PC-3 (cell line): ENCODE measurements around the gene GAA. TPM values are rescaled to one million over a fixed set of nuclear protein-coding genes. Genes with fewer than 3 reads are reported as not detected.

Source experiments
- ATAC-seq: fragments of 200-7000 bp; cut with Tn5 transposase; 2 replicates; pipeline ENCODE4 v1.9.1; 2020; ENCODE audit warnings: mild to moderate bottlenecking, moderate library complexity
- BruUV-seq: library from RNA; stranded (reverse); fragments of 400-500 nt; replicated peaks from 2 replicates; lab custom pipeline; 2021; lab: Mats Ljungman, UMichigan
- CTCF ChIA-PET: fragments of 300-600 bp; sonication (Branson Sonifier 250); formaldehyde crosslinking; loops from one replicate; lab custom pipeline; 2022; ENCODE audit warnings: antibody characterized with exemption; lab: Charles Lee
- POLR2A ChIA-PET: fragments of 300-600 bp; sonication (Branson Sonifier 250); formaldehyde crosslinking; loops from one replicate; lab custom pipeline; 2022; ENCODE audit warnings: antibody characterized with exemption; ENCODE audit not compliant: unreplicated experiment; lab: Charles Lee
- DNase-seq: peaks from one replicate; pipeline ENCODE4 v3.0.0-alpha.2; 2015
- H2AFZ ChIP-seq: fragments of 300-600 bp; sonication (generic); 2 replicates; pipeline ENCODE4 v1.6.0; 2016; ENCODE audit warnings: antibody characterized with exemption, low read length
- H3F3A ChIP-seq: fragments of 300-600 bp; sonication (generic); one replicate; pipeline ENCODE4 v1.6.0; 2017; ENCODE audit warnings: antibody characterized with exemption, low read length, control low read depth, mild to moderate bottlenecking; ENCODE audit not compliant: unreplicated experiment
- H3K27ac ChIP-seq: fragments of 300-600 bp; sonication (generic); 2 replicates; pipeline ENCODE4 v1.5.1; 2016; ENCODE audit warnings: mild to moderate bottlenecking, low read length
- H3K27me3 ChIP-seq: fragments of 300-600 bp; sonication (generic); 2 replicates; pipeline ENCODE4 v1.6.1; 2016; ENCODE audit warnings: low read length, mixed read lengths
- H3K36me3 ChIP-seq: fragments of 300-600 bp; sonication (generic); 2 replicates; pipeline ENCODE4 v1.6.1; 2016; ENCODE audit warnings: low read depth, mixed run types, low read length, mixed read lengths
- H3K4me1 ChIP-seq: fragments of 300-600 bp; sonication (generic); 2 replicates; pipeline ENCODE4 v1.5.1; 2016; ENCODE audit warnings: low read length; ENCODE audit not compliant: insufficient read depth
- H3K4me2 ChIP-seq: fragments of 300-600 bp; sonication (generic); 2 replicates; pipeline ENCODE4 v1.6.0; 2016; ENCODE audit warnings: low read length
- H3K4me3 ChIP-seq: fragments of 300-600 bp; sonication (generic); 2 replicates; pipeline ENCODE4 v1.5.1; 2016; ENCODE audit warnings: mild to moderate bottlenecking, low read length, mixed read lengths
- H3K79me2 ChIP-seq: fragments of 300-600 bp; sonication (generic); 2 replicates; pipeline ENCODE4 v1.6.1; 2017; ENCODE audit warnings: low read length, mixed read lengths
- H3K9ac ChIP-seq: fragments of 300-600 bp; sonication (generic); 2 replicates; pipeline ENCODE4 v1.6.0; 2016; ENCODE audit warnings: mild to moderate bottlenecking, low read length
- H3K9me2 ChIP-seq: fragments of 300-600 bp; sonication (generic); replicated peaks from 2 replicates; pipeline ENCODE4 v1.6.1; 2016; ENCODE audit warnings: mixed run types, low read length, mixed read lengths
- H3K9me3 ChIP-seq: fragments of 300-600 bp; sonication (generic); 2 replicates; pipeline ENCODE4 v1.6.1; 2016; ENCODE audit warnings: low read length, mixed read lengths
- H4K20me1 ChIP-seq: fragments of 300-600 bp; sonication (generic); 2 replicates; pipeline ENCODE4 v1.6.1; 2016; ENCODE audit warnings: low read length, mixed read lengths
- CTCF ChIP-seq: fragments of 300-600 bp; sonication (generic); conservative IDR thresholded peaks from 2 replicates; pipeline ENCODE4 v1.5.1; 2017; ENCODE audit warnings: antibody characterized with exemption, low read depth, mild to moderate bottlenecking, low read length
- EZH2 ChIP-seq: fragments of 300-600 bp; sonication (generic); IDR thresholded peaks from one replicate; pipeline ENCODE4 v1.6.1; 2017; ENCODE audit warnings: antibody characterized with exemption, mild to moderate bottlenecking, low read length; ENCODE audit not compliant: unreplicated experiment
- EZH2phosphoT487 ChIP-seq: fragments of 300-600 bp; sonication (generic); IDR thresholded peaks from 2 replicates; pipeline ENCODE4 v1.6.1; 2018; ENCODE audit warnings: mild to moderate bottlenecking, antibody characterized with exemption, low read length, borderline replicate concordance
- intact Hi-C: fragments of 100-400 bp; cut with micrococcal nuclease; formaldehyde crosslinking; loops from 2 replicates; pipeline ENCODE4 v1.9.0; 2023
- total RNA-seq: library from RNA; depleted of rRNA; stranded (reverse); fragments of >200 nt; gene quantifications from 2 replicates; pipeline ENCODE4 v1.2.3, GENCODE V29; 2014

GAA gene
- total RNA-seq, 1 experiment from 2014 or later = 76.2 TPM

- no peak for DNase-seq
- Histone ChIP-seq H2AFZ (no peak overlapping the region), H3K4me1 (peaks cover 2% of the 10 kb centered on the region; the same call in 1 of the 2 replicates), H4K20me1 (no peaks in the 10 kb centered on the region), H3K79me2 (no peaks in the 10 kb centered on the region), H3K9me2 (no peaks in the 10 kb centered on the region), H3K9me3 (no peaks in the 10 kb centered on the region), H3K4me3 (no peak overlapping the region), H3K9ac (no peak overlapping the region), H3K4me2 (no peak overlapping the region), H3F3A (no peaks in the 10 kb centered on the region), H3K36me3 (no peaks in the 10 kb centered on the region), H3K27ac (no peak overlapping the region), H3K27me3 (no peaks in the 10 kb centered on the region)
- intact Hi-C loops = no loop called here
- TF ChIP-seq EZH2phosphoT487 = no peak
- TF ChIP-seq CTCF = no peak
- no peak for TF ChIP-seq EZH2
- ChIA-PET CTCF (no interaction called here), POLR2A (no interaction called here)
- ATAC-seq = no peak
- no TSS peak for BruUV-seq
These were observed 17.4 kb downstream of the GAA start for GRCh38 chr17:80118601-80119270.

GRCh38 chr17:80119271-80119791 lies 17.9 kb downstream of the GAA start:
- H3K4me2 ChIP-seq = no peak overlapping the region
- no peak overlapping the region for H2AFZ ChIP-seq
- H4K20me1 ChIP-seq = no peaks in the 10 kb centered on the region
- no peaks in the 10 kb centered on the region for H3K79me2 ChIP-seq
- TF ChIP-seq CTCF (no peak), EZH2phosphoT487 (no peak), EZH2 (no peak)
- no peak for DNase-seq
- POLR2A ChIA-PET = no interaction called here
- H3F3A ChIP-seq = no peaks in the 10 kb centered on the region
- no peaks in the 10 kb centered on the region for H3K27me3 ChIP-seq
- H3K36me3 ChIP-seq = no peaks in the 10 kb centered on the region
- no peak overlapping the region for H3K9ac ChIP-seq
- intact Hi-C loops = no loop called here
- peaks cover 6% of the 10 kb centered on the region; the same call in 1 of the 2 replicates for H3K4me1 ChIP-seq
- H3K27ac ChIP-seq = no peak overlapping the region
- no peaks in the 10 kb centered on the region for H3K9me3 ChIP-seq
- H3K4me3 ChIP-seq = no peak overlapping the region
- no peaks in the 10 kb centered on the region for H3K9me2 ChIP-seq
- CTCF ChIA-PET = no interaction called here
- ATAC-seq = no peak
- TSS peak; percentile 70 for BruUV-seq

GRCh38 chr17:80119839-80120238 lies 18.5 kb downstream of the GAA start:
- BruUV-seq = no TSS peak
- Histone ChIP-seq H3K36me3 (no peaks in the 10 kb centered on the region), H3K4me1 (peaks cover 6% of the 10 kb centered on the region; the same call in 1 of the 2 replicates), H4K20me1 (no peaks in the 10 kb centered on the region), H3K9me3 (no peaks in the 10 kb centered on the region), H3K9ac (no peak overlapping the region), H2AFZ (no peak overlapping the region), H3K4me3 (no peak overlapping the region), H3K27me3 (no peaks in the 10 kb centered on the region), H3F3A (no peaks in the 10 kb centered on the region), H3K4me2 (no peak overlapping the region), H3K27ac (no peak overlapping the region), H3K79me2 (no peaks in the 10 kb centered on the region), H3K9me2 (no peaks in the 10 kb centered on the region)
- no peak for ATAC-seq
- POLR2A ChIA-PET = no interaction called here
- TF ChIP-seq CTCF (no peak), EZH2phosphoT487 (no peak), EZH2 (no peak)
- DNase-seq = no peak
- CTCF ChIA-PET = no interaction called here
- intact Hi-C loops = no loop called here
